Activated naive CD4-positive, alpha-beta T cell treated with anti-CD3 and anti-CD28 coated beads for 36 hours (primary cell): ENCODE measurements around the gene OTOL1. TPM values are rescaled to one million over a fixed set of nuclear protein-coding genes. Genes with fewer than 3 reads are reported as not detected.
"Not testable (repeated sequence)": the region's sequence is repeated elsewhere in the genome, so short reads cannot be mapped to it uniquely, and the experiment has no call there.

Experiments used
- CTCF ChIA-PET: fragments of 350-600 bp; sonication (Branson Sonifier 250); formaldehyde crosslinking; loops from one replicate; lab custom pipeline; 2021; ENCODE audit warnings: antibody characterized with exemption; lab: Charles Lee
- DNase-seq: peaks from one replicate; pipeline ENCODE4 v3.0.0-alpha.2; 2020
- H3K27ac Mint-ChIP-seq: one replicate; pipeline ENCODE4 v1.8.0; 2021; ENCODE audit warnings: mild to moderate bottlenecking, mixed read lengths
- H3K27me3 Mint-ChIP-seq: one replicate; pipeline ENCODE4 v1.8.0; 2021; ENCODE audit warnings: low read depth, mixed read lengths
- H3K36me3 Mint-ChIP-seq: one replicate; pipeline ENCODE4 v1.8.0; 2021; ENCODE audit warnings: low read depth, mixed read lengths
- H3K4me1 Mint-ChIP-seq: one replicate; pipeline ENCODE4 v1.8.0; 2021; ENCODE audit warnings: low read depth, mixed read lengths
- H3K4me3 Mint-ChIP-seq: one replicate; pipeline ENCODE4 v1.8.0; 2021; ENCODE audit warnings: mild to moderate bottlenecking, moderate library complexity, mixed read lengths
- H3K9me3 Mint-ChIP-seq: one replicate; pipeline ENCODE4 v1.8.0; 2021; ENCODE audit warnings: mixed read lengths
- intact Hi-C: fragments of 100-400 bp; cut with micrococcal nuclease; formaldehyde crosslinking; loops from one replicate; pipeline ENCODE4 v1.15.1; 2023
- total RNA-seq, 2 experiments: library from RNA; stranded (reverse); gene quantifications; one replicate each; pipeline ENCODE4 v1.2.3, GENCODE V29; 2021

OTOL1 gene
- total RNA-seq, 2 experiments from 2014 or later: not detected

- H3K27ac Mint-ChIP-seq: no peak overlapping the region
- no peaks in the 10 kb centered on the region for H3K9me3 Mint-ChIP-seq
- CTCF ChIA-PET: no interaction called here
- H3K4me3 Mint-ChIP-seq: no peak overlapping the region
- no peaks in the 10 kb centered on the region for H3K36me3 Mint-ChIP-seq
- DNase-seq: no peak
- H3K4me1 Mint-ChIP-seq: no peaks in the 10 kb centered on the region
- H3K27me3 Mint-ChIP-seq: peaks cover 17% of the 10 kb centered on the region
- intact Hi-C loops: no loop called here
Observed at GRCh38 chr3:161489395-161489794, 7.2 kb upstream of the OTOL1 start.

- H3K27me3 Mint-ChIP-seq: peaks cover 19% of the 10 kb centered on the region
- H3K36me3 Mint-ChIP-seq, H3K4me3 Mint-ChIP-seq, CTCF ChIA-PET, H3K27ac Mint-ChIP-seq, intact Hi-C loops, H3K4me1 Mint-ChIP-seq, DNase-seq, H3K9me3 Mint-ChIP-seq: not testable (repeated sequence)
Observed at GRCh38 chr3:161490845-161491244, 5.8 kb upstream of the OTOL1 start.

GRCh38 chr3:161498259-161498921 lies 1.8 kb downstream of the OTOL1 start:
- intact Hi-C loops: no loop called here
- H3K27me3 Mint-ChIP-seq: peaks cover 11% of the 10 kb centered on the region

GRCh38 chr3:161500068-161500796 lies 3.6 kb downstream of the OTOL1 start:
- Mint-ChIP-seq H3K4me1 (no peaks in the 10 kb centered on the region), H3K36me3 (no peaks in the 10 kb centered on the region), H3K9me3 (peaks cover 1% of the 10 kb centered on the region), H3K27ac (no peak overlapping the region), H3K27me3 (peaks cover 5% of the 10 kb centered on the region), H3K4me3 (no peak overlapping the region)
- CTCF ChIA-PET: interaction anchor here (0.6 kb wide), 1 partner anchor 267 kb away, joined by 6 read pairs; no protein-coding TSS in a partner anchor
- DNase-seq: no peak
- intact Hi-C loops: no loop called here

More at GRCh38 chr3:161498259-161498921, 1.8 kb downstream of the OTOL1 start:
- peaks cover 5% of the 10 kb centered on the region for H3K9me3 Mint-ChIP-seq
- H3K36me3 Mint-ChIP-seq: no peaks in the 10 kb centered on the region
- no peak for DNase-seq
- H3K4me3 Mint-ChIP-seq: no peak overlapping the region
- H3K4me1 Mint-ChIP-seq: no peaks in the 10 kb centered on the region
- H3K27ac Mint-ChIP-seq: no peak overlapping the region
- CTCF ChIA-PET: no interaction called here

GRCh38 chr3:161503271-161503670 lies 6.7 kb downstream of the OTOL1 start:
- peaks cover 2% of the 10 kb centered on the region for H3K27me3 Mint-ChIP-seq

GRCh38 chr3:161508852-161509477 lies 12.4 kb downstream of the OTOL1 start:
- H3K9me3 Mint-ChIP-seq: no peaks in the 10 kb centered on the region
- H3K27me3 Mint-ChIP-seq: no peaks in the 10 kb centered on the region
- H3K27ac Mint-ChIP-seq: no peak overlapping the region

More at GRCh38 chr3:161503271-161503670, 6.7 kb downstream of the OTOL1 start:
- Mint-ChIP-seq H3K9me3 (no peaks in the 10 kb centered on the region), H3K27ac (no peak overlapping the region), H3K4me3 (no peak overlapping the region), H3K36me3 (no peaks in the 10 kb centered on the region), H3K4me1 (no peaks in the 10 kb centered on the region)
- intact Hi-C loops: no loop called here
- CTCF ChIA-PET: no interaction called here
- DNase-seq: no peak

GRCh38 chr3:161510510-161511260 lies 14.1 kb downstream of the OTOL1 start:
- CTCF ChIA-PET: no interaction called here

More at GRCh38 chr3:161508852-161509477, 12.4 kb downstream of the OTOL1 start:
- no peak for DNase-seq
- no peak overlapping the region for H3K4me3 Mint-ChIP-seq
- H3K4me1 Mint-ChIP-seq: no peaks in the 10 kb centered on the region
- CTCF ChIA-PET: interaction anchor here (1.2 kb wide), 1 partner anchor 75 kb away, joined by 3 read pairs; no protein-coding TSS in a partner anchor
- no peaks in the 10 kb centered on the region for H3K36me3 Mint-ChIP-seq
- intact Hi-C loops: no loop called here

GRCh38 chr3:161523916-161524315 lies 27.3 kb downstream of the OTOL1 start:
- CTCF ChIA-PET: no interaction called here

More at GRCh38 chr3:161510510-161511260, 14.1 kb downstream of the OTOL1 start:
- H3K27me3 Mint-ChIP-seq: no peaks in the 10 kb centered on the region
- intact Hi-C loops: no loop called here
- no peak overlapping the region for H3K4me3 Mint-ChIP-seq
- no peak for DNase-seq
- H3K9me3 Mint-ChIP-seq: no peaks in the 10 kb centered on the region
- no peaks in the 10 kb centered on the region for H3K4me1 Mint-ChIP-seq
- no peak overlapping the region for H3K27ac Mint-ChIP-seq
- no peaks in the 10 kb centered on the region for H3K36me3 Mint-ChIP-seq

GRCh38 chr3:161531930-161532329 lies 35.3 kb downstream of the OTOL1 start:
- Mint-ChIP-seq H3K27ac (no peak overlapping the region), H3K4me3 (no peak overlapping the region), H3K36me3 (no peaks in the 10 kb centered on the region), H3K27me3 (no peaks in the 10 kb centered on the region), H3K4me1 (no peaks in the 10 kb centered on the region), H3K9me3 (no peaks in the 10 kb centered on the region)
- DNase-seq: no peak
- intact Hi-C loops: no loop called here
- CTCF ChIA-PET: no interaction called here

More at GRCh38 chr3:161523916-161524315, 27.3 kb downstream of the OTOL1 start:
- no peak overlapping the region for H3K4me3 Mint-ChIP-seq
- intact Hi-C loops: no loop called here
- no peaks in the 10 kb centered on the region for H3K27me3 Mint-ChIP-seq
- H3K36me3 Mint-ChIP-seq: no peaks in the 10 kb centered on the region
- H3K9me3 Mint-ChIP-seq: no peaks in the 10 kb centered on the region
- H3K27ac Mint-ChIP-seq: no peak overlapping the region
- no peak for DNase-seq
- H3K4me1 Mint-ChIP-seq: no peaks in the 10 kb centered on the region

- CTCF ChIA-PET: no interaction called here
- Mint-ChIP-seq H3K27me3 (peaks cover 4% of the 10 kb centered on the region), H3K4me3 (no peak overlapping the region), H3K36me3 (no peaks in the 10 kb centered on the region), H3K4me1 (no peaks in the 10 kb centered on the region), H3K27ac (no peak overlapping the region), H3K9me3 (no peaks in the 10 kb centered on the region)
- DNase-seq: no peak
- intact Hi-C loops: no loop called here
Observed at GRCh38 chr3:161540594-161540993, 44.0 kb downstream of the OTOL1 start.

- no peaks in the 10 kb centered on the region for H3K36me3 Mint-ChIP-seq
- H3K4me1 Mint-ChIP-seq: no peaks in the 10 kb centered on the region
- H3K27me3 Mint-ChIP-seq: peaks cover 4% of the 10 kb centered on the region
- CTCF ChIA-PET: no interaction called here
- intact Hi-C loops: no loop called here
- no peaks in the 10 kb centered on the region for H3K9me3 Mint-ChIP-seq
- H3K4me3 Mint-ChIP-seq: no peak overlapping the region
- H3K27ac Mint-ChIP-seq: no peak overlapping the region
- DNase-seq: no peak
Observed at GRCh38 chr3:161545824-161546223, 49.2 kb downstream of the OTOL1 start.

- no peaks in the 10 kb centered on the region for H3K36me3 Mint-ChIP-seq
- intact Hi-C loops: no loop called here
- H3K27me3 Mint-ChIP-seq: peaks cover 5% of the 10 kb centered on the region
- CTCF ChIA-PET: interaction anchor here (1.0 kb wide), 1 partner anchor 10 kb away, joined by 3 read pairs; no protein-coding TSS in a partner anchor
- no peaks in the 10 kb centered on the region for H3K9me3 Mint-ChIP-seq
- DNase-seq: no peak
- H3K4me1 Mint-ChIP-seq: no peaks in the 10 kb centered on the region
- H3K4me3 Mint-ChIP-seq: no peak overlapping the region
- H3K27ac Mint-ChIP-seq: no peak overlapping the region
Observed at GRCh38 chr3:161548301-161548700, 51.7 kb downstream of the OTOL1 start.
